ENCODE measurements around the gene DEFB132.

DNA sequence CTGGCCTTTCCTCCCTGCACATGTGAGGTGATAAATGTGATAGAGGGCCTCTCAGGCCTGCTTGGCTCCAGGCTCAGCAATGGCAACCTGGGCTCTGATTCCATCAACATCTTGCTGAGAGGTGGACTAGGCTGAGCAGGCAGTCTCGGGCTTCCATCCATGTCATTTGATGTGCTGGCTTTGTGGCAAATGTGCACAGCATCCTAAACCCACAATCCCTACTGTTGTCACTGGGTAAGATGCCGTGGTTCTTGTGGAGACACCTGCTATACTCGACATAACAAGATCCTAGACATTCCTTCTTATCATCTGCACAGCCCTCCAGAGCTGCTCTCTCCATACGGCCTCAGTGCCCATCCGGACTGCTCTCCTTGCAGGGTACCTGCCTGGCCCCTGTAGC, 37.1 kb downstream of the DEFB132 start:
- TF ChIP-seq CTCF (IDR thresholded peaks at IDR 0.05 in 4 of 5, conservative IDR thresholded peaks at IDR 0.05 in 1 of 5) (no peak), POLR2A (IDR thresholded peaks at IDR 0.05) (no peak)

Data from gastrocnemius medialis (tissue), 4 donors.